HG03066 (cell line): ENCODE data around the gene CFAP53.
"Not testable (repeated sequence)": the region's sequence is repeated elsewhere in the genome, so short reads cannot be mapped to it uniquely, and the experiment has no call there.

ENCODE experiments used
- ATAC-seq: cut with Tn5 transposase; IDR thresholded peaks from one replicate; pipeline ENCODE4 v1.9.1; 2021; ENCODE audit warnings: low read depth; ENCODE audit not compliant: unreplicated experiment

Gene CFAP53

GRCh38 chr18:50274044-50274442, 7.7 kb upstream of the CFAP53 start:
- ATAC-seq = no peak

- no peak for ATAC-seq
These were observed 7.1 kb upstream of the CFAP53 start for GRCh38 chr18:50273203-50274043.

- ATAC-seq = no peak
These were observed 6.3 kb upstream of the CFAP53 start for GRCh38 chr18:50272568-50272967.

GRCh38 chr18:50268022-50268747, 1.9 kb upstream of the CFAP53 start:
- peak; percentile 58 for ATAC-seq

GRCh38 chr18:50262977-50263376, 3.3 kb downstream of the CFAP53 start:
- no peak for ATAC-seq

- no peak for ATAC-seq
These were observed 15.4 kb downstream of the CFAP53 start for GRCh38 chr18:50250935-50251334.

- ATAC-seq = no peak
These were observed 16.7 kb downstream of the CFAP53 start for GRCh38 chr18:50249576-50249975.

GRCh38 chr18:50247561-50247960, 18.7 kb downstream of the CFAP53 start:
- no peak for ATAC-seq

- not testable (repeated sequence) for ATAC-seq
These were observed 24.5 kb downstream of the CFAP53 start for GRCh38 chr18:50241768-50242167.

- no peak for ATAC-seq
These were observed 26.2 kb downstream of the CFAP53 start for GRCh38 chr18:50240080-50240563.

GRCh38 chr18:50232419-50232818, 33.9 kb downstream of the CFAP53 start:
- no peak for ATAC-seq

GRCh38 chr18:50231621-50232020, 34.7 kb downstream of the CFAP53 start:
- ATAC-seq = no peak

- ATAC-seq = not testable (repeated sequence)
These were observed 46.0 kb downstream of the CFAP53 start for GRCh38 chr18:50220249-50220648.

- no peak for ATAC-seq
These were observed 47.7 kb downstream of the CFAP53 start for GRCh38 chr18:50218432-50219197.

- no peak for ATAC-seq
These were observed 57.0 kb downstream of the CFAP53 start for GRCh38 chr18:50209311-50209710.

GRCh38 chr18:50207722-50208121, 58.6 kb downstream of the CFAP53 start:
- no peak for ATAC-seq

- no peak for ATAC-seq
These were observed 62.3 kb downstream of the CFAP53 start for GRCh38 chr18:50203801-50204604.

- no peak for ATAC-seq
These were observed 64.7 kb downstream of the CFAP53 start for GRCh38 chr18:50201476-50202018.

GRCh38 chr18:50199921-50200320, 66.4 kb downstream of the CFAP53 start:
- no peak for ATAC-seq

- ATAC-seq = no peak
These were observed 66.9 kb downstream of the CFAP53 start for GRCh38 chr18:50199346-50199855.
